ENCODE measurements around the gene HELZ. TPM values are rescaled to one million over a fixed set of nuclear protein-coding genes. Genes with fewer than 3 reads are reported as not detected.

The HELZ gene
- total and polyA plus RNA-seq, 4 donors: 3.8 to 69.2 (median 25.7) TPM

GRCh38 chr17:67194134-67194533 is 50.9 kb downstream of the HELZ start:
- no peaks in the 10 kb centered on the region for H3K27me3 ChIP-seq (ENCODE audit: control insufficient read depth in 4 of 4, insufficient read depth in 4 of 4, low read length in 3 of 4)

DNA sequence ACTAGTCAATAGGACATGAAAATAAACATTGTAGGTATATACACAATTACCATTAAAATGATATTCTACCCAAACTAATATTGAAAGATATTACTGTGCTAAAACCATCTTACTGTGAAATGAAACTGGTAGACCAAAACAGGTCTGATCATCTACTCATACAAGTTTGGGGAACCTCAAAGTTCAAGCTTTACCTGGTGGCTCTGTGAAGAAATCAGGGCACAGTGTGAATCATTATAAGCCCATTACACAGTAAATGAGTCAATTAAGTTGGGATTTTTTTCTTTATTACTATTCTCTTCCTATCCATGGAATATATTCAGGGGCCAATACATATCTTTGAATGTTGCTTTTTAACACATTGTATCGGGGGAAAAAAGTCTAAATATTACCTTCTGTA is 57.1 kb downstream of the HELZ start:
- 99% methylated on average over 1 of the region's 1 CpG for WGBS
- DNase-seq (ENCODE audit: low spot score): no peak
- peaks cover 1 to 10% (median 6%) of the 10 kb centered on the region in 4 donors for H3K4me1 ChIP-seq (ENCODE audit: control insufficient read depth in 4 of 4, insufficient read depth in 4 of 4, low read length in 3 of 4)
- no peak overlapping the region for H3K27ac ChIP-seq (ENCODE audit: low read depth in 1 of 2, low read length in 2 of 2)
- no peaks in the 10 kb centered on the region for H3K9me3 ChIP-seq (ENCODE audit: control insufficient read depth in 4 of 4, low read length in 3 of 4)
- no peak overlapping the region for H3K9ac ChIP-seq (ENCODE audit: low read depth in 1 of 2, low read length in 2 of 2)
- TF ChIP-seq ATF3 (IDR thresholded peaks at IDR 0.05): no peak
- TF ChIP-seq, protein P1, sequence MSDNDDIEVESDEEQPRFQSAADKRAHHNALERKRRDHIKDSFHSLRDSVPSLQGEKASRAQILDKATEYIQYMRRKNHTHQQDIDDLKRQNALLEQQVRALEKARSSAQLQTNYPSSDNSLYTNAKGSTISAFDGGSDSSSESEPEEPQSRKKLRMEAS (IDR thresholded peaks at IDR 0.05): no peak
- TF ChIP-seq, protein P2, sequence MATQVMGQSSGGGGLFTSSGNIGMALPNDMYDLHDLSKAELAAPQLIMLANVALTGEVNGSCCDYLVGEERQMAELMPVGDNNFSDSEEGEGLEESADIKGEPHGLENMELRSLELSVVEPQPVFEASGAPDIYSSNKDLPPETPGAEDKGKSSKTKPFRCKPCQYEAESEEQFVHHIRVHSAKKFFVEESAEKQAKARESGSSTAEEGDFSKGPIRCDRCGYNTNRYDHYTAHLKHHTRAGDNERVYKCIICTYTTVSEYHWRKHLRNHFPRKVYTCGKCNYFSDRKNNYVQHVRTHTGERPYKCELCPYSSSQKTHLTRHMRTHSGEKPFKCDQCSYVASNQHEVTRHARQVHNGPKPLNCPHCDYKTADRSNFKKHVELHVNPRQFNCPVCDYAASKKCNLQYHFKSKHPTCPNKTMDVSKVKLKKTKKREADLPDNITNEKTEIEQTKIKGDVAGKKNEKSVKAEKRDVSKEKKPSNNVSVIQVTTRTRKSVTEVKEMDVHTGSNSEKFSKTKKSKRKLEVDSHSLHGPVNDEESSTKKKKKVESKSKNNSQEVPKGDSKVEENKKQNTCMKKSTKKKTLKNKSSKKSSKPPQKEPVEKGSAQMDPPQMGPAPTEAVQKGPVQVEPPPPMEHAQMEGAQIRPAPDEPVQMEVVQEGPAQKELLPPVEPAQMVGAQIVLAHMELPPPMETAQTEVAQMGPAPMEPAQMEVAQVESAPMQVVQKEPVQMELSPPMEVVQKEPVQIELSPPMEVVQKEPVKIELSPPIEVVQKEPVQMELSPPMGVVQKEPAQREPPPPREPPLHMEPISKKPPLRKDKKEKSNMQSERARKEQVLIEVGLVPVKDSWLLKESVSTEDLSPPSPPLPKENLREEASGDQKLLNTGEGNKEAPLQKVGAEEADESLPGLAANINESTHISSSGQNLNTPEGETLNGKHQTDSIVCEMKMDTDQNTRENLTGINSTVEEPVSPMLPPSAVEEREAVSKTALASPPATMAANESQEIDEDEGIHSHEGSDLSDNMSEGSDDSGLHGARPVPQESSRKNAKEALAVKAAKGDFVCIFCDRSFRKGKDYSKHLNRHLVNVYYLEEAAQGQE (IDR thresholded peaks at IDR 0.05): no peak
- no peak overlapping the region for H3K4me3 ChIP-seq (ENCODE audit: low read depth in 1 of 3, low read length in 3 of 3)
- peaks cover 3 to 19% (median 14%) of the 10 kb centered on the region in 4 donors for H3K36me3 ChIP-seq (ENCODE audit: control insufficient read depth in 4 of 4, insufficient read depth in 3 of 4, low read depth in 1 of 4, low read length in 3 of 4)
- H3K27me3 ChIP-seq (ENCODE audit: control insufficient read depth in 4 of 4, insufficient read depth in 4 of 4, low read length in 3 of 4): no peaks in the 10 kb centered on the region

More at GRCh38 chr17:67194134-67194533, 50.9 kb downstream of the HELZ start:
- Histone ChIP-seq H3K36me3 (ENCODE audit: control insufficient read depth in 4 of 4, insufficient read depth in 3 of 4, low read depth in 1 of 4, low read length in 3 of 4) (peaks cover 3 to 10% (median 8%) of the 10 kb centered on the region in 4 donors), H3K4me1 (ENCODE audit: control insufficient read depth in 4 of 4, insufficient read depth in 4 of 4, low read length in 3 of 4) (peaks cover 0 to 10% (median 9%) of the 10 kb centered on the region in 4 donors), H3K9me3 (ENCODE audit: control insufficient read depth in 4 of 4, low read length in 3 of 4) (no peaks in the 10 kb centered on the region), H3K27ac (ENCODE audit: low read depth in 1 of 2, low read length in 2 of 2) (peak overlapping the region in 1 of 2 donors; percentile 16), H3K4me3 (ENCODE audit: low read depth in 1 of 3, low read length in 3 of 3) (no peak overlapping the region), H3K9ac (ENCODE audit: low read depth in 1 of 2, low read length in 2 of 2) (no peak overlapping the region)
- DNase-seq (ENCODE audit: low spot score): no peak
- TF ChIP-seq SP1 (IDR thresholded peaks at IDR 0.05) (no peak), EGR1 (IDR thresholded peaks at IDR 0.05; ENCODE audit: low read depth in 2 of 2) (no peak), RAD21 (IDR thresholded peaks at IDR 0.05) (no peak), YY1 (IDR thresholded peaks at IDR 0.05) (no peak), TAF1 (conservative IDR thresholded peaks at IDR 0.05) (no peak), FOXA1 (IDR thresholded peaks at IDR 0.05) (no peak), JUND (IDR thresholded peaks at IDR 0.05) (no peak), FOXA2 (IDR thresholded peaks at IDR 0.05) (no peak), HNF4A (conservative IDR thresholded peaks at IDR 0.05) (no peak), NR2F2 (IDR thresholded peaks at IDR 0.05) (no peak), HNF4G (IDR thresholded peaks at IDR 0.05) (no peak), ATF3 (IDR thresholded peaks at IDR 0.05) (no peak)
- TF ChIP-seq, protein P3, sequence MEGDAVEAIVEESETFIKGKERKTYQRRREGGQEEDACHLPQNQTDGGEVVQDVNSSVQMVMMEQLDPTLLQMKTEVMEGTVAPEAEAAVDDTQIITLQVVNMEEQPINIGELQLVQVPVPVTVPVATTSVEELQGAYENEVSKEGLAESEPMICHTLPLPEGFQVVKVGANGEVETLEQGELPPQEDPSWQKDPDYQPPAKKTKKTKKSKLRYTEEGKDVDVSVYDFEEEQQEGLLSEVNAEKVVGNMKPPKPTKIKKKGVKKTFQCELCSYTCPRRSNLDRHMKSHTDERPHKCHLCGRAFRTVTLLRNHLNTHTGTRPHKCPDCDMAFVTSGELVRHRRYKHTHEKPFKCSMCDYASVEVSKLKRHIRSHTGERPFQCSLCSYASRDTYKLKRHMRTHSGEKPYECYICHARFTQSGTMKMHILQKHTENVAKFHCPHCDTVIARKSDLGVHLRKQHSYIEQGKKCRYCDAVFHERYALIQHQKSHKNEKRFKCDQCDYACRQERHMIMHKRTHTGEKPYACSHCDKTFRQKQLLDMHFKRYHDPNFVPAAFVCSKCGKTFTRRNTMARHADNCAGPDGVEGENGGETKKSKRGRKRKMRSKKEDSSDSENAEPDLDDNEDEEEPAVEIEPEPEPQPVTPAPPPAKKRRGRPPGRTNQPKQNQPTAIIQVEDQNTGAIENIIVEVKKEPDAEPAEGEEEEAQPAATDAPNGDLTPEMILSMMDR (IDR thresholded peaks at IDR 0.05; ENCODE audit: low read depth, low read length, missing input control): no peak
- TF ChIP-seq, protein P1 (IDR thresholded peaks at IDR 0.05): no peak
- TF ChIP-seq, protein P2 (IDR thresholded peaks at IDR 0.05): no peak
- 59% methylated on average over 2 of the region's 2 CpGs for WGBS
